ENCODE results near the gene GPC2. TPM values are rescaled to one million over a fixed set of nuclear protein-coding genes. Genes with fewer than 3 reads are reported as not detected.

Gene GPC2
- total RNA-seq, 1 experiment from 2014 or later, result 17.9 TPM

DNA sequence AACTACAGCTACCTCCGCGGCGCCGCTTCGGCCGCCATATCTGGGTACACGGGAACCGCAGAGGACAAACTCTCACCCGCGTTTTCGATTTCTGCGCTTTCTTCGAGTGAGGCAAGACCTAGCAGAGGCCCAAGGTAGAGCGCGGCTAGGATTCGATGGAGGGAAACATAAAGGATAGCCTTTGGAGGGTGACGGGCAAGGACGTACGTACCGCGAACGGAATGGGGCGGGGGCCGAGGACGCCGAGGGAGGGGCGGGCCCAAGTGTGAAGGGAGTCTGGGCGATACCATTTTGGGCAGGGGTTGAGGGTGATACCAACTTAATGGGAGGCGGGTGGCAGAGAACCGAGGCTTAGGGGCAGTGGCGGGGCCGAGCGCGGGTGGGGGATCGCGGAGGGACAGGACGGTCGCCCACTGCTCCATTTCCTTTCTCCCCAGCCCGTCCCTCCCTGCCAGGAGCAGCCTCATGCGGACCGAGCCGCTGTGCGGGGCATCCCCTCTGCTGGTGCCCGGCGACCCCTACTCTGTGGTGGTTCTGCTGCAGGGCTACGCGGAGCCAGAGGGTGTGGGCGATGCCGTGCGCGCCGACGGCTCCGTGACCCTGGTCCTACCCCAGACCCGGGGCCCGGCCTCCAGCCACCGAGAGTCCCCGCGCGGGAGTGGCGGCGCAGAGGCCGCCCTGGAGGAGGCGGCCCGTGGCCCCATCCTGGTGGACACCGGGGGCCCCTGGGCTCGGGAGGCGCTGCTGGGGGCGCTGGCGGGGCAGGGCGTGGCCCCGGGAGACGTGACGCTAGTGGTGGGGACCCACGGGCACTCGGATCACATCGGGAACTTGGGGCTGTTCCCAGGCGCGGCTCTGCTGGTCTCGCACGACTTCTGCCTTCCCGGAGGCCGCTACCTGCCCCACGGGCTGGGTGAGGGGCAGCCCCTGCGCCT is 50.0 kb downstream of the GPC2 start, which contains the start of gene MBLAC1:
TSS of gene MBLAC1 (plus strand) at position 37 of the 935 bp plus-strand sequence. CDS start at position 466, 429 bp downstream.
- H3K27me3 ChIP-seq (ENCODE audit: insufficient read depth, low read length), result no peaks in the 10 kb centered on the region
- CTCF ChIA-PET, result interaction anchor here (1.0 kb wide), 1 partner anchor 45 kb away, joined by 3 read pairs; no protein-coding TSS in a partner anchor
- H3K9me3 ChIP-seq (ENCODE audit: control insufficient read depth in 1 of 2, insufficient read depth in 1 of 2, low read depth in 1 of 2, low read length in 2 of 2), result no peaks in the 10 kb centered on the region
- H3K36me3 ChIP-seq (ENCODE audit: control insufficient read depth in 1 of 2, insufficient read depth in 2 of 2, low read length in 2 of 2), result no peaks in the 10 kb centered on the region
- RAD21 ChIA-PET (ENCODE audit: low non-redundant PET in 1 of 2, low total read pairs in 2 of 2, uncharacterized antibody in 2 of 2, unreplicated experiment in 2 of 2), result no interaction called here
- peak within 1 kb of the TSS; percentile 84 for H3K4me2 ChIP-seq (ENCODE audit: low read length)
- POLR2A ChIA-PET, result interaction anchor here (3.0 kb wide), 1 partner anchor 26 kb away, joined by 16 read pairs; the partner anchor contains the start of genes AP4M1 and MCM7
- H2AFZ ChIP-seq (ENCODE audit: low read depth, low read length, poor library complexity, severe bottlenecking), result no peak within 1 kb of the TSS
- TF ChIP-seq TCF7L2 (IDR thresholded peaks at IDR 0.05; ENCODE audit: borderline replicate concordance, extremely low read depth, insufficient read depth, insufficient read length), result no peak
- peak; percentile 44; the same call in 1 of the 2 replicates for TF ChIP-seq ZFX (IDR thresholded peaks at IDR 0.05)
- TF ChIP-seq CBX3 (IDR thresholded peaks at IDR 0.05; ENCODE audit: low read depth), result no peak
- TF ChIP-seq, protein P1, sequence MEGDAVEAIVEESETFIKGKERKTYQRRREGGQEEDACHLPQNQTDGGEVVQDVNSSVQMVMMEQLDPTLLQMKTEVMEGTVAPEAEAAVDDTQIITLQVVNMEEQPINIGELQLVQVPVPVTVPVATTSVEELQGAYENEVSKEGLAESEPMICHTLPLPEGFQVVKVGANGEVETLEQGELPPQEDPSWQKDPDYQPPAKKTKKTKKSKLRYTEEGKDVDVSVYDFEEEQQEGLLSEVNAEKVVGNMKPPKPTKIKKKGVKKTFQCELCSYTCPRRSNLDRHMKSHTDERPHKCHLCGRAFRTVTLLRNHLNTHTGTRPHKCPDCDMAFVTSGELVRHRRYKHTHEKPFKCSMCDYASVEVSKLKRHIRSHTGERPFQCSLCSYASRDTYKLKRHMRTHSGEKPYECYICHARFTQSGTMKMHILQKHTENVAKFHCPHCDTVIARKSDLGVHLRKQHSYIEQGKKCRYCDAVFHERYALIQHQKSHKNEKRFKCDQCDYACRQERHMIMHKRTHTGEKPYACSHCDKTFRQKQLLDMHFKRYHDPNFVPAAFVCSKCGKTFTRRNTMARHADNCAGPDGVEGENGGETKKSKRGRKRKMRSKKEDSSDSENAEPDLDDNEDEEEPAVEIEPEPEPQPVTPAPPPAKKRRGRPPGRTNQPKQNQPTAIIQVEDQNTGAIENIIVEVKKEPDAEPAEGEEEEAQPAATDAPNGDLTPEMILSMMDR (IDR thresholded peaks at IDR 0.05 in 2 of 3, conservative IDR thresholded peaks at IDR 0.05 in 1 of 3; ENCODE audit: borderline replicate concordance in 1 of 3, insufficient read depth in 1 of 3, low read depth in 2 of 3, low read length in 2 of 3), result no peak
- no peak for TF ChIP-seq SP1 (IDR thresholded peaks at IDR 0.05; ENCODE audit: low read depth)
- TF ChIP-seq EGR1 (IDR thresholded peaks at IDR 0.05; ENCODE audit: low read depth), result no peak
- TF ChIP-seq SRF (IDR thresholded peaks at IDR 0.05; ENCODE audit: low read depth), result no peak
- TF ChIP-seq JUND (IDR thresholded peaks at IDR 0.05), result no peak
- peak; percentile 86 for TF ChIP-seq YY1 (IDR thresholded peaks at IDR 0.05; ENCODE audit: extremely low read depth, insufficient replicate concordance, low read depth, low read length)
- no peak for TF ChIP-seq ELF1 (IDR thresholded peaks at IDR 0.05; ENCODE audit: borderline replicate concordance, low read depth)
- peak; percentile 90 for TF ChIP-seq POLR2AphosphoS5 (IDR thresholded peaks at IDR 0.05; ENCODE audit: low read depth, low read length)
- TF ChIP-seq ZBTB33 (IDR thresholded peaks at IDR 0.05; ENCODE audit: extremely low read depth, insufficient replicate concordance, low read length), result no peak
- peak; percentile 92 for TF ChIP-seq POLR2A (IDR thresholded peaks at IDR 0.05; ENCODE audit: borderline replicate concordance, extremely low read depth, insufficient read depth, insufficient read length)
- no peak for TF ChIP-seq SIN3A (IDR thresholded peaks at IDR 0.05; ENCODE audit: low read depth)
- peaks cover 37 to 54% of the 10 kb centered on the region in 2 experiments for H3K4me1 ChIP-seq (ENCODE audit: control insufficient read depth in 1 of 2, insufficient read depth in 2 of 2, low read length in 2 of 2)
- peak within 1 kb of the TSS; percentile 98 for H3K27ac ChIP-seq (ENCODE audit: low read depth, low read length)
- intact Hi-C loops (cut with micrococcal nuclease), result no loop called here
- H4K20me1 ChIP-seq (ENCODE audit: insufficient read depth), result no peaks in the 10 kb centered on the region
- no peaks in the 10 kb centered on the region for H3K9me2 ChIP-seq (ENCODE audit: insufficient read depth)
- peak within 1 kb of the TSS; percentile 78 to 87 for H3K4me3 ChIP-seq (replicated peaks in 1 of 2; ENCODE audit: low read depth in 1 of 2, low read length in 2 of 2)
- no TSS peak for BruUV-seq (replicated peaks)
- peaks cover 9% of the 10 kb centered on the region; the same call in 1 of the 2 replicates for H3K79me2 ChIP-seq (ENCODE audit: insufficient read depth, low read length)
- peak within 1 kb of the TSS; percentile 98 for H3K9ac ChIP-seq (ENCODE audit: low read length)
- DNase-seq (ENCODE audit: low read depth, low spot score) (peak; percentile 87), ATAC-seq (peak; percentile 70)

Measured in HCT116 (cell line).